ENCODE measurements around the gene KCTD16.

- TF ChIP-seq EZH2 (IDR thresholded peaks at IDR 0.05; ENCODE audit: borderline replicate concordance, low read depth, low read length, severe bottlenecking) (no peak), CTCF (IDR thresholded peaks at IDR 0.05; ENCODE audit: borderline replicate concordance, extremely low read depth, low read length, poor library complexity, severe bottlenecking) (no peak)
Measured at GRCh38 chr5:144276034-144276822, 105.6 kb downstream of the KCTD16 start.
